Panc1 (cell line): ENCODE results near the gene PIP4K2C. TPM values are rescaled to one million over a fixed set of nuclear protein-coding genes. Genes with fewer than 3 reads are reported as not detected.

Experiments
- ATAC-seq: fragments of 200-7000 bp; cut with Tn5 transposase; 2 replicates; pipeline ENCODE4 v1.9.1; 2020; ENCODE audit warnings: mild to moderate bottlenecking, moderate library complexity
- BruUV-seq: library from RNA; stranded (reverse); fragments of 400-500 nt; replicated peaks from 2 replicates; lab custom pipeline; 2021; lab: Mats Ljungman, UMichigan
- CTCF ChIA-PET: fragments of 300-600 bp; sonication (Branson Sonifier 250); formaldehyde crosslinking; loops from one replicate; lab custom pipeline; 2022; ENCODE audit warnings: antibody characterized with exemption; lab: Charles Lee
- POLR2A ChIA-PET: fragments of 300-600 bp; sonication (Branson Sonifier 250); formaldehyde crosslinking; loops from one replicate; lab custom pipeline; 2022; ENCODE audit warnings: antibody characterized with exemption; lab: Charles Lee
- DNase-seq: peaks from one replicate; pipeline ENCODE4 v3.0.0-alpha.2; 2010; ENCODE audit warnings: low read depth, low spot score
- H3K27ac ChIP-seq: 2 replicates; pipeline ENCODE4 v1.5.1; 2011; ENCODE audit warnings: mild to moderate bottlenecking, low read length, inconsistent platforms
- H3K27me3 ChIP-seq: fragments of 200-500 bp; sonication (Bioruptor generic); 2 replicates; pipeline ENCODE4 v1.6.0; 2014; ENCODE audit warnings: low read length, inconsistent platforms; ENCODE audit not compliant: control insufficient read depth, insufficient read depth
- H3K36me3 ChIP-seq: fragments of 200-500 bp; sonication (Bioruptor generic); 2 replicates; pipeline ENCODE4 v1.5.1; 2014; ENCODE audit warnings: inconsistent platforms, mild to moderate bottlenecking, low read length, moderate library complexity; ENCODE audit not compliant: control insufficient read depth, insufficient read depth
- H3K4me1 ChIP-seq: 2 replicates; pipeline ENCODE4 v1.5.1; 2011; ENCODE audit warnings: inconsistent platforms, mild to moderate bottlenecking, low read length, moderate library complexity; ENCODE audit not compliant: control insufficient read depth, insufficient read depth
- H3K4me3 ChIP-seq, 2 experiments: 2 replicates each; pipeline ENCODE4 v1.5.1; 2011 to 2012; ENCODE audit warnings: low read depth in 2 of 2, low read length in 2 of 2, mild to moderate bottlenecking in 2 of 2, inconsistent platforms in 1 of 2, moderate library complexity in 1 of 2
- H3K9me3 ChIP-seq: fragments of 200-500 bp; sonication (Bioruptor generic); 2 replicates; pipeline ENCODE4 v1.5.1; 2014; ENCODE audit warnings: low read depth, mild to moderate bottlenecking, inconsistent platforms, low read length, moderate library complexity; ENCODE audit not compliant: control insufficient read depth, insufficient read depth
- POLR2AphosphoS5 ChIP-seq: IDR thresholded peaks from 2 replicates; pipeline ENCODE4 v1.6.1; 2012; ENCODE audit warnings: mild to moderate bottlenecking, low read depth, low read length, moderate library complexity
- SIN3A ChIP-seq: IDR thresholded peaks from 2 replicates; pipeline ENCODE4 v1.6.1; 2012; ENCODE audit warnings: low read depth, mild to moderate bottlenecking, low read length, moderate library complexity, borderline replicate concordance; ENCODE audit not compliant: insufficient read depth
- TCF7L2 ChIP-seq: IDR thresholded peaks from 2 replicates; pipeline ENCODE4 v1.6.1; 2011; ENCODE audit warnings: mild to moderate bottlenecking, low read depth, low read length, inconsistent platforms
- in situ Hi-C: cut with HindIII; loops from 2 replicates; pipeline ENCODE4 v1.10.0; 2016; ENCODE audit warnings: low sequenced_read_pairs, low pct_unique_long_range_greater_than_20kb
- intact Hi-C: fragments of 100-400 bp; cut with micrococcal nuclease; formaldehyde crosslinking; loops from one replicate; pipeline ENCODE4 v1.10.0; 2022; ENCODE audit not compliant: unreplicated experiment
- total RNA-seq: library from RNA; stranded (reverse); gene quantifications from one replicate; pipeline ENCODE4 v1.2.1, GENCODE V29; 2021; ENCODE audit not compliant: unreplicated experiment
- TF ChIP-seq, protein P1 (sequence below): fragments of 450-650 bp; IDR thresholded peaks from 2 replicates; pipeline ENCODE4 v1.5.1; 2017; ENCODE audit warnings: mild to moderate bottlenecking
- TF ChIP-seq, protein P2 (sequence below), 2 experiments: IDR thresholded peaks; 2 replicates each; pipeline ENCODE4 v1.6.1; 2011 to 2012; ENCODE audit warnings: low read depth in 2 of 2, control low read depth in 1 of 2, low read length in 1 of 2, mild to moderate bottlenecking in 1 of 2, moderate library complexity in 1 of 2; ENCODE audit not compliant: insufficient read depth in 1 of 2

The PIP4K2C gene
- total RNA-seq, 1 experiment from 2014 or later: 62.6 TPM

DNA sequence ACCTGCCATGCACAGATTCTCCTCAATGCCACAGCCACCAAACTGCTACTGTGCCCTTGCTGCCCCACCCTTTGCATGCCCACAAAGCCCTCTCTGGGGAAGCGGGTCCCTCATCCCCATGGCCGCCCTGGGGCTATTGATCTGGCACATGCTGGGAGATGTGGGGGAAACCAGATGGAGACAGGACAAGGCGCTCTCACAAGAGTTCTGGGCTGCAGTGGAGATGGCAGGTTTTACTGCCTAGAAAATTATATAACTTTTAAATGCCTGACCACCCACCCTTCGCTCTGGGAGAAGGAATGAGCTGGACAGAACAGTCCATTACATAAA, 10.6 kb upstream of the PIP4K2C start:
- DNase-seq (no peak), ATAC-seq (no peak)
- Histone ChIP-seq H3K4me1 (no peaks in the 10 kb centered on the region), H3K27me3 (no peaks in the 10 kb centered on the region), H3K36me3 (no peaks in the 10 kb centered on the region), H3K27ac (no peak overlapping the region), H3K4me3 (no peak overlapping the region), H3K9me3 (no peaks in the 10 kb centered on the region)
- intact Hi-C loops (loop anchor here (5.0 kb wide), 1 partner anchor 157 kb away; the partner anchor contains the start of gene AGAP2), in situ Hi-C loops (no loop called here)
- ChIA-PET CTCF (interaction anchor here (0.5 to 0.6 kb wide), 3 partner anchors 42 to 114 kb away, joined by 3 to 6 read pairs (median 4); no protein-coding TSS in a partner anchor), POLR2A (interaction anchor here (0.6 kb wide), 1 partner anchor 16 kb away, joined by 3 read pairs; no protein-coding TSS in a partner anchor)
- TF ChIP-seq SIN3A: no peak
- TF ChIP-seq, protein P1, sequence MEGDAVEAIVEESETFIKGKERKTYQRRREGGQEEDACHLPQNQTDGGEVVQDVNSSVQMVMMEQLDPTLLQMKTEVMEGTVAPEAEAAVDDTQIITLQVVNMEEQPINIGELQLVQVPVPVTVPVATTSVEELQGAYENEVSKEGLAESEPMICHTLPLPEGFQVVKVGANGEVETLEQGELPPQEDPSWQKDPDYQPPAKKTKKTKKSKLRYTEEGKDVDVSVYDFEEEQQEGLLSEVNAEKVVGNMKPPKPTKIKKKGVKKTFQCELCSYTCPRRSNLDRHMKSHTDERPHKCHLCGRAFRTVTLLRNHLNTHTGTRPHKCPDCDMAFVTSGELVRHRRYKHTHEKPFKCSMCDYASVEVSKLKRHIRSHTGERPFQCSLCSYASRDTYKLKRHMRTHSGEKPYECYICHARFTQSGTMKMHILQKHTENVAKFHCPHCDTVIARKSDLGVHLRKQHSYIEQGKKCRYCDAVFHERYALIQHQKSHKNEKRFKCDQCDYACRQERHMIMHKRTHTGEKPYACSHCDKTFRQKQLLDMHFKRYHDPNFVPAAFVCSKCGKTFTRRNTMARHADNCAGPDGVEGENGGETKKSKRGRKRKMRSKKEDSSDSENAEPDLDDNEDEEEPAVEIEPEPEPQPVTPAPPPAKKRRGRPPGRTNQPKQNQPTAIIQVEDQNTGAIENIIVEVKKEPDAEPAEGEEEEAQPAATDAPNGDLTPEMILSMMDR: no peak
- TF ChIP-seq POLR2AphosphoS5: no peak
- TF ChIP-seq, protein P2, sequence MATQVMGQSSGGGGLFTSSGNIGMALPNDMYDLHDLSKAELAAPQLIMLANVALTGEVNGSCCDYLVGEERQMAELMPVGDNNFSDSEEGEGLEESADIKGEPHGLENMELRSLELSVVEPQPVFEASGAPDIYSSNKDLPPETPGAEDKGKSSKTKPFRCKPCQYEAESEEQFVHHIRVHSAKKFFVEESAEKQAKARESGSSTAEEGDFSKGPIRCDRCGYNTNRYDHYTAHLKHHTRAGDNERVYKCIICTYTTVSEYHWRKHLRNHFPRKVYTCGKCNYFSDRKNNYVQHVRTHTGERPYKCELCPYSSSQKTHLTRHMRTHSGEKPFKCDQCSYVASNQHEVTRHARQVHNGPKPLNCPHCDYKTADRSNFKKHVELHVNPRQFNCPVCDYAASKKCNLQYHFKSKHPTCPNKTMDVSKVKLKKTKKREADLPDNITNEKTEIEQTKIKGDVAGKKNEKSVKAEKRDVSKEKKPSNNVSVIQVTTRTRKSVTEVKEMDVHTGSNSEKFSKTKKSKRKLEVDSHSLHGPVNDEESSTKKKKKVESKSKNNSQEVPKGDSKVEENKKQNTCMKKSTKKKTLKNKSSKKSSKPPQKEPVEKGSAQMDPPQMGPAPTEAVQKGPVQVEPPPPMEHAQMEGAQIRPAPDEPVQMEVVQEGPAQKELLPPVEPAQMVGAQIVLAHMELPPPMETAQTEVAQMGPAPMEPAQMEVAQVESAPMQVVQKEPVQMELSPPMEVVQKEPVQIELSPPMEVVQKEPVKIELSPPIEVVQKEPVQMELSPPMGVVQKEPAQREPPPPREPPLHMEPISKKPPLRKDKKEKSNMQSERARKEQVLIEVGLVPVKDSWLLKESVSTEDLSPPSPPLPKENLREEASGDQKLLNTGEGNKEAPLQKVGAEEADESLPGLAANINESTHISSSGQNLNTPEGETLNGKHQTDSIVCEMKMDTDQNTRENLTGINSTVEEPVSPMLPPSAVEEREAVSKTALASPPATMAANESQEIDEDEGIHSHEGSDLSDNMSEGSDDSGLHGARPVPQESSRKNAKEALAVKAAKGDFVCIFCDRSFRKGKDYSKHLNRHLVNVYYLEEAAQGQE (IDR thresholded peaks at IDR 0.05; ENCODE audit: insufficient read depth in 1 of 2, low read depth in 2 of 2, low read length in 1 of 2): no peak
- BruUV-seq: no TSS peak

DNA sequence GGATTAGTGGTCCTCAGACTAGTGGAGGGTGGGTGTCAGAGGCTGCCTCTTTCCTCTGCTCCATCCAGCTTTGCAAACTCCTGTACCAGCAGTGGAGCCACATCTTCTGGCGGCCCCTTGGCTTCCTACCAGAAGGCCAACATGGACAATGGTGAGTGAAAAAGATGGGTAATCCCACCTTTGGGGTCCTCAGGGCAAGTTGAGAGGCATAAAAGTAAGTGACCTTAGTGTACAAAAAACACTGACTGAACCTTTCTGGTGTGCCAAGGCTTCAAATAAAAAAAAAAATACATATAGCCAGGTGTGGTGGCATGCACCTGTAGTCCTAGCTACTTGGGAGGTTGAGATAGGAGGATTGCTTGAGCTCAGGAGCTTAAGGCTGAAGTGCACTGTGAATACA, 9.2 kb upstream of the PIP4K2C start:
- POLR2A ChIA-PET: interaction anchor here (0.7 kb wide), 1 partner anchor 28 kb away, joined by 3 read pairs; no protein-coding TSS in a partner anchor
- H3K27me3 ChIP-seq: no peaks in the 10 kb centered on the region
- BruUV-seq: no TSS peak
- intact Hi-C loops: loop anchor here (5.0 kb wide), 1 partner anchor 155 kb away; the partner anchor contains the start of gene AGAP2
- in situ Hi-C loops: no loop called here
- TF ChIP-seq, protein P1: no peak
- TF ChIP-seq POLR2AphosphoS5: no peak
- no peak for TF ChIP-seq TCF7L2
- no peak for TF ChIP-seq SIN3A
- TF ChIP-seq, protein P2 (IDR thresholded peaks at IDR 0.05; ENCODE audit: insufficient read depth in 1 of 2, low read depth in 2 of 2, low read length in 1 of 2): no peak
- ATAC-seq (no peak), DNase-seq (no peak)
- H3K4me3 ChIP-seq: no peak overlapping the region
- H3K9me3 ChIP-seq: no peaks in the 10 kb centered on the region
- H3K4me1 ChIP-seq: no peaks in the 10 kb centered on the region
- H3K27ac ChIP-seq: no peak overlapping the region
- H3K36me3 ChIP-seq: no peaks in the 10 kb centered on the region
- CTCF ChIA-PET: no interaction called here
